Ovary (tissue), 3 donors: ENCODE measurements around the gene KAT8.

Experiments
- CTCF ChIP-seq, 3 donors: fragments of 450-650 bp in 2 of 3; fragments of 200-600 bp in 1 of 3; IDR thresholded peaks; one replicate each; pipeline versions ENCODE4 v1.5.1 to v1.8.0; 2016 to 2022; ENCODE audit warnings: antibody characterized with exemption in 3 of 3, mild to moderate bottlenecking in 1 of 3
- POLR2A ChIP-seq: fragments of 450-650 bp; IDR thresholded peaks from one replicate; pipeline ENCODE4 v1.6.1; 2017; ENCODE audit warnings: antibody characterized with exemption, mild to moderate bottlenecking, moderate library complexity
- donor health status: DM: no; HTN: no; CAD: no.

DNA sequence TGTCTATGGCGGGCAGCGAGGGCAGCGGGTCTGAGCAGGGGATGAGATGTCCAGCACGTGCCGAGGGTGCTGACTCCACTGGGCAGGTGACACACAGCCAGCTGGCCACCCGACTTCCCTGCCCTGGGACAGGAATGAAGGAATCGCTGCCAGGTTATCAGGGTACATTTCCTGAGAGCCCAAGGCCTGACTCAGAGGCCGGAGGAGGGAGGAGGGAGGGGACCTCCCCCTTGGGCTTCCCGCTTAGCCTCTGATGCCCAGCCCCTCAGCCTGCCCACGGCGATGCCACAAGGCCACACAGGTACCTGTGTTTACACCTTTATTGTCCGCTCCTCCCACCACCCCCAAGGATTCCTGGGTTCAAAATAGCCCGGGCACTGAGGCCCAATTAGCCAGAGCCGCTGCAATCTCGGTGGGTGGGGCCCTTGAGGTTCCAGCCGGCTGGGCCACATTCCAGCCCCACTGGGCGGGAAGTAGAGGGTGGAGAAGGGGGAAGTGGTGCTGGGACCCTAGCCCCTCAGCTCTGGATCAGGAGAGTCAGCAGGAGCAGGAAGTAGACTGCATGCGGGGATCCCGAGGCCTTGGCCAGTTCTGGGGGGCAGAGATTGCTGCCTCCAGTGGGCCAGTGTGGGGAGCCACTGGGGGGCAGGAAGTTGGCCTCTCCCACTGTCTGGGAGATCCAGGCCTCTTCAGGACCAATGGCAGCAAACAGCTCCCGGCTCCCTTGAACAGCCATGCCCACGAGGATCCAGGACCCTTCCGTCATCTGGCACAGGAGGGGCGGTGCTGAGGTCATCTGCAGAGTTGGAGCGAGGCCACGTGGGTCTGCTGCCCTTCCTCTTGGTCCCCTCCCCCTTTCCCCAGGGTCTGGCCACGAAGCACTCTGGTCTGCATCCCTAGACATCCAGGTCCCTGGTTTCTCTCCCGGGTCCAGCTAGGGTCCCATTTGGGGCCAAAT lies 21.4 kb downstream of the KAT8 start:
- TF ChIP-seq CTCF (IDR thresholded peaks at IDR 0.05) (no peak), POLR2A (no peak)
